SH-SY5Y (cell line): ENCODE results near the gene WNT8A.

Experiments used
- GATA2 ChIP-seq: IDR thresholded peaks from 2 replicates; pipeline ENCODE4 v1.6.1; 2011; ENCODE audit warnings: mild to moderate bottlenecking, low read depth, low read length
- GATA3 ChIP-seq: IDR thresholded peaks from 2 replicates; pipeline ENCODE4 v1.6.1; 2011; ENCODE audit warnings: low read depth, mild to moderate bottlenecking, low read length, moderate library complexity

WNT8A gene

GRCh38 chr5:138068742-138069600, 14.9 kb upstream of the WNT8A start:
- TF ChIP-seq GATA2 (no peak), GATA3 (no peak)

- TF ChIP-seq GATA2, result no peak
- no peak for TF ChIP-seq GATA3
Observed at GRCh38 chr5:138077064-138077696, 6.7 kb upstream of the WNT8A start.

GRCh38 chr5:138078006-138078643, 5.7 kb upstream of the WNT8A start:
- TF ChIP-seq GATA3, result no peak
- TF ChIP-seq GATA2, result no peak

- TF ChIP-seq GATA3, result no peak
- TF ChIP-seq GATA2, result no peak
Observed at GRCh38 chr5:138082033-138082432, 1.8 kb upstream of the WNT8A start.

- TF ChIP-seq GATA2 (no peak), GATA3 (no peak)
Observed at GRCh38 chr5:138091685-138092084, 7.9 kb downstream of the WNT8A start.

GRCh38 chr5:138092301-138092700, 8.5 kb downstream of the WNT8A start:
- TF ChIP-seq GATA2, result no peak
- no peak for TF ChIP-seq GATA3

- TF ChIP-seq GATA2, result no peak
- no peak for TF ChIP-seq GATA3
Observed at GRCh38 chr5:138093036-138093435, 9.2 kb downstream of the WNT8A start.

GRCh38 chr5:138095100-138095907, 11.5 kb downstream of the WNT8A start:
- TF ChIP-seq GATA2 (no peak), GATA3 (no peak)

GRCh38 chr5:138096363-138096762, 12.5 kb downstream of the WNT8A start:
- TF ChIP-seq GATA2 (no peak), GATA3 (no peak)

GRCh38 chr5:138096997-138097828, 13.4 kb downstream of the WNT8A start:
- TF ChIP-seq GATA2, result no peak
- TF ChIP-seq GATA3, result no peak

- TF ChIP-seq GATA3 (no peak), GATA2 (no peak)
Observed at GRCh38 chr5:138102454-138103318, 18.9 kb downstream of the WNT8A start.

- TF ChIP-seq GATA2 (no peak), GATA3 (no peak)
Observed at GRCh38 chr5:138103319-138103637, 19.4 kb downstream of the WNT8A start.
